Superior temporal gyrus (tissue), 1 donor: ENCODE results near the gene ALX3.

ENCODE experiments used
- DNase-seq: peaks from one replicate; pipeline ENCODE4 v3.0.0-alpha.2; 2016; ENCODE audit errors: extremely low spot score

Gene ALX3

GRCh38 chr1:110070671-110071242 lies at the start of gene ALX3:
Gene ALX3 (minus strand): TSS chr1:110070672. CDS start chr1:110070612, 60 bp downstream.
- DNase-seq: no peak

GRCh38 chr1:110119843-110120242 lies 49.4 kb upstream of the ALX3 start:
- no peak for DNase-seq

- no peak for DNase-seq
Measured at GRCh38 chr1:110118636-110119396, 48.3 kb upstream of the ALX3 start.

DNA sequence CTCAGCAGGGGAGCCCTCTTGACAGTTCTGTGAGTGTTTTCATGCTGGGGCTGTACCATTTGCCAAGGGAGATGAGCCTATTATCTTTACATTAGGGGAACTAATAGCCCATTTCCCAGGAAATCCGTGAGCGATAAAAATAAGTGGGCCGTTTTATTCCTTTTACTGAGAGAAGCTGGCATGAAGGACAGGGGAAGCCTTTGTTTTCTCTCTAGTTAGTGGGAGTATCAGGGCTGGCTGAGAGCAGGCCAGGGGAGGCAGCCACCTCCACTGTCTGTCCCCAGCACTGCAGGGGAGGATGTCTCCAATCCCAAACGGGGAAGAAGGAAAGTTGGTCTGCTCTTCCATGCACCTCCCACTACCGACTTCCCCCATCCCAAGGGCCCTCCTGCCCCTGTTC lies 44.3 kb upstream of the ALX3 start:
- no peak for DNase-seq

DNA sequence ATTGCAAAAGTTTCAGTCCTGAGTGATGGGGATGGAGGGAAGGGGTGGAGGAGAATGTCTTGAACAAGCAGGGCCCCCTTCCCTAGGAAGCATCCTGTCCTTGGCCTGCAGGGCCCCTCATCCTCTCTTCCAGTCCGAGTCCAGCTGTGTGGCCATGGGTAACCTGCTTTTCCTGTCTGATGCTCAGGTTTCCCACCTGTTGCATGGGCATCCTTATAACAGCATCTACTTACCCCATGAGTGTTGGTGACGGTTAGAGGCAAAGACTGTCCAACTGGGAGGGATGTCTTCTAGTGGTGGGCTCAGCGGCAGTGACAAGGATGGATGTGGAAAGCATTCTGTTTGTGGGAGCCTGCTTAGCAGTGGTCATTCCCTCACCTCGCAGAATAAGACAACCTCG lies 43.7 kb upstream of the ALX3 start:
- no peak for DNase-seq

DNA sequence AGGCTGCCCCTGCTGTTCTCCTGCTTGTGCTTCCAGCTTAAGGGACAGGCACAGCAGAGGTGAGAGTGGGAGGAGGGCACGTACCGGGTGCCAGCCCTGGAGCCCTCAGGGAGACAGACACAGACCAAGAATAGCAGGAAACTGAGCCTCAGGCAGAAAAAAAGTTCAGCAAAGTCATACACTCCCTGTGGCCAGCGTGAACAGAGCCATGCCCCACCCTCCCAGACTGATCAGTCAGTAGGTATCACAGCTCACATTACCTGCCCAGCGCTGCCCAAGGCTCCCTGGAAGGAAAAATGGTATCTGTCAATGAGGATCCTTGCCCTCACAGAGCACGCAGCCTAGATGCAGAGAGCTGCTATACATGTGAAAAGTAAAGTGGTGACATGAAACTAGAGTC lies 43.1 kb upstream of the ALX3 start:
- DNase-seq: no peak

- no peak for DNase-seq
Measured at GRCh38 chr1:110112656-110113055, 42.2 kb upstream of the ALX3 start.

DNA sequence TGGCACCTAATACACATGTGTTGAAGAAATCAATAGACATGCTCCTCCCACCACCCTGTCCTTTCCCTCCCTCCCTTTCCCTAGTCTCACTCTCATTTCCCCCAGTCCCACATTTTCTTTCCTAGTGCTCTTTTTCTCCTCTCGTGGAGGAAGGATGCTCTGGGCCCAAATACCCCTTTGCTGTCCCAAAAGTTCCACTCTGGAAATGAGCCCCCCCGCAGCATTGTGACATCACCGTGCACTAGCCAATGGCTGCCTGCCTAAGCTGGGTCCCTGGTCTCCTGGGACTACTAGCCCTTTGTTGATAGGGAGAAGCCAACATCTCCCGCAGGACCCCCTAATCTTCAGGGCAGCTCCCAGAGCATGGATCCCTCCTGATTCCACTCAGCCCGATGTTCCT lies 41.7 kb upstream of the ALX3 start, which contains the start of gene UBL4B:
UBL4B (plus strand) TSS at position 301 of the 400 bp plus-strand sequence; CDS start at position 393, 92 bp downstream.
- DNase-seq: no peak

- no peak for DNase-seq
Measured at GRCh38 chr1:110111081-110111480, 40.6 kb upstream of the ALX3 start.

- no peak for DNase-seq
Measured at GRCh38 chr1:110107867-110108469, 37.5 kb upstream of the ALX3 start.

DNA sequence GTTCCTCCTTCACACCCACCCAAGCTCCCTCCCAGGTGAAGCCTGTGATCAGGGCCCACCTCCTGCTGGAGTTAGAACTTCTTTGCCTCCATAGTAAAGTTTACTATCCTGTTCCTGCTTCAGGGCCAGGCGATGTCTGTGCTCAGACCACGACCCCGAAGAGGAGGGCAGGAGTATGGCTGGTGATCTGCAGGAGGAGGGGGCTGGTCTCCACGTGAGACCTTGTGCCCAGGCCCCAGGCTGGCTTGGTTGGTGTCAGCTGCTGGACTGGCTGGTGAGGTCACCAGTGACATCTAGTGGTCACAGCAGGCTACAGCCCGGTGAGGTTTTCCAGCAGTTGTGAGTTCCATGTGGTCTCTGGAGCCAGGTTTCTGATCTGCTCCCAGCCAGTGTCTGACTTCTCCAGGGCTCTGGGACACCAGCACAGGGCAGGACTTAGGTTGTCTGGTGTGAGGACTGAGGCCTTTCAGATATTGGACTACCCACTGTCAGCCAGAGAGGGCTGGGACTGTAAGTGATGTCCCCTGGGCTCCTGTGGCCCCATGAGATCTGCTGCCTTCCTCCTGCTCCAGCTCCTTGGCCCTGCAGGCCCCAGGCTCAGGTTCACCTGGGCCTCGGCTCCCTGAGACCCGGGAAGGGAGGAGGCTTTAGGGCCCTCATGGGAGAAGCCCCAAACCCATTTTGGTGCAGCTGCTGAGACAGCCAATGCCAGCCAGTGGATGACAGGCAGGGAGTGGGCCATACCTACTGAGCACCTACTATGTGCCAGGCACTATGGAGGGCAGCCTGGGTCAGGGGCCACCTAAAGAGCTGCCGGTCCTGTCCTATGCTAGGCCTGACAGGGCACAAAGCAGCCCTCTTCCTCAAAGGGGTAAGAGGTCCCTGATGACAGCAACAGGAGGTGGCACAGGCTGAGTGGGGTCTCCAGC lies 35.8 kb upstream of the ALX3 start:
- peak; percentile 77 for DNase-seq

DNA sequence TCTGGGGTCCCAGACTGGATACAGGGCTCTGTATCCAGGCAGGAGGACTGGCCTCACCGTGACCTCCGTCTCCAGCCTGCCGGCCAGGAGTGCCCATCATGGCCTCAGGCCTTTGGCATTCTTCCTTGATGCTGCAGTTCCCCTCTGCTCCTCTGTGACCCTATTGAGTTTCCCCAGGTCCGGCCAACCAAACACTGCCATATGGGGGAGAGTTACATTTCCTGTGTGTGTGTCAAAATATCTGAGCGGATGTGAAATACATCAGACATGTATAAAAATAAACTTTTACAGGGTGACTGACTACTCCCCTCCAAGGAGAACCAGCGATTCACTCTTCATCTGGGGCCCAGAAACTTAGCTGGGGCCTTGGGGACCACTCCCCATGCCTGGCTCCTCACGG lies 31.6 kb upstream of the ALX3 start:
- DNase-seq: no peak

DNA sequence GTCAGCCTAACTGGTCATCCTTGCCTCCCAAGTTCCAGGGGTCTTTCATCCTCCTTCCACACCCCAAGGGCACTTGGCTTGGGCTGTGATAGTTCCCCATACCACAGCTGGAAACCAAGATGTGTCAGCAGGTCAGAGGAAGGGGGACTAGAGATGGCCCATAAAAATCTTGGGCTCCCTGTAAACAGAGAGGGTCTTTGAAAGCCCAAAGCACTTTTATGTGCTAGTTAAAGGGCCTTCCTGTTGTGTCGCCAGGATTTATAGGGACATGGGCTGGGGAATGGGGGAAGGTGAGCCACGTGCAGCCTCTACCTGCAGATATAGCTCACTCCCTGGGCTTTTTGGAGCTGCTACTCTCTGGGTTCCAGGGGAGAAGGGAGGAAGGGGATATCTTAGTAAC lies 29.9 kb upstream of the ALX3 start:
- no peak for DNase-seq

- no peak for DNase-seq
Measured at GRCh38 chr1:110098222-110099026, 28.0 kb upstream of the ALX3 start.

- DNase-seq: no peak
Measured at GRCh38 chr1:110097507-110098221, 27.2 kb upstream of the ALX3 start.

GRCh38 chr1:110094931-110095654 lies 24.6 kb upstream of the ALX3 start:
- DNase-seq: no peak

- no peak for DNase-seq
Measured at GRCh38 chr1:110092991-110093390, 22.5 kb upstream of the ALX3 start.

GRCh38 chr1:110091791-110092190 lies 21.3 kb upstream of the ALX3 start:
- no peak for DNase-seq

DNA sequence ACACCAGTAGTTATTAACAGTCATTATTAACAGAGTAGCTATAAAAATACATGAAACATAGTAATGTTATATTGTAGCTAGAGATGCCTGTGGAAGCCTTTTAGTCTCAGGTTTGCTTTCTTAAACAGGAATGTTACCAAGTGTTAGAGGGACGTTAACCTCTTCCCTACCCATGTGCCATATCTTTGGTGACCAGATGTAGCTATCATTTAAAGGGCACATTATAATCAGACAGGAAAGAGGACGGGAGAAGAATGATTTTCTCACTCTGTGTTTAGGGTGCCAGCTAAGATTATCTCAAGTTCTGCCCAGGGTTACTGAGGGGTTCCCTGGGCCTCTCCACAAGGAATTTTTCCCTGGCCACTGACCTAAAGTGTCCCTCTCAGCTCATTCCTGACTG lies 20.9 kb upstream of the ALX3 start:
- DNase-seq: no peak
